ENCODE measurements around the gene NSD1.
A peak's percentile ranks its signal among the peaks of the same experiment; 100 is the strongest.
"Not testable (repeated sequence)": the region's sequence is repeated elsewhere in the genome, so short reads cannot be mapped to it uniquely, and the experiment has no call there.

The NSD1 gene

DNA sequence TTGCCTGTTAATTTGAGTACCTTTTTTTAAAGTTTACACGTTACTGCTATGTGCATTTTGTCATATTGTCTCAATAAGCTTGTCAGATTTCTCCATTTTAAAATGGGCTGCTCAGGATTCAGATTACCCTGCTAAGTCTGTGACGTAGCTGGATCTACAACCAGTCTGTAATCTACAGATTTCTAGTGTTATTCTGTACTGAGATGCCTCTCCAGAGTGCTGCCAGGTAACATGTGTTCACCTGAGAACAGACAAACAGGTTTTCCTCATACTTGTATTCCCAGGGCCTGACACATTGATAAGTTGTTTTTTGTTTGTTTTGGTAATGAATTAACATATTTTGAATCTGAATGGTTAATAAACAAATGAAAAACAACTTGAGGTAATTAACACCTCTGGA is 154.6 kb downstream of the NSD1 start:
- DNase-seq (ENCODE audit: low read depth, low spot score), result no peak

DNA sequence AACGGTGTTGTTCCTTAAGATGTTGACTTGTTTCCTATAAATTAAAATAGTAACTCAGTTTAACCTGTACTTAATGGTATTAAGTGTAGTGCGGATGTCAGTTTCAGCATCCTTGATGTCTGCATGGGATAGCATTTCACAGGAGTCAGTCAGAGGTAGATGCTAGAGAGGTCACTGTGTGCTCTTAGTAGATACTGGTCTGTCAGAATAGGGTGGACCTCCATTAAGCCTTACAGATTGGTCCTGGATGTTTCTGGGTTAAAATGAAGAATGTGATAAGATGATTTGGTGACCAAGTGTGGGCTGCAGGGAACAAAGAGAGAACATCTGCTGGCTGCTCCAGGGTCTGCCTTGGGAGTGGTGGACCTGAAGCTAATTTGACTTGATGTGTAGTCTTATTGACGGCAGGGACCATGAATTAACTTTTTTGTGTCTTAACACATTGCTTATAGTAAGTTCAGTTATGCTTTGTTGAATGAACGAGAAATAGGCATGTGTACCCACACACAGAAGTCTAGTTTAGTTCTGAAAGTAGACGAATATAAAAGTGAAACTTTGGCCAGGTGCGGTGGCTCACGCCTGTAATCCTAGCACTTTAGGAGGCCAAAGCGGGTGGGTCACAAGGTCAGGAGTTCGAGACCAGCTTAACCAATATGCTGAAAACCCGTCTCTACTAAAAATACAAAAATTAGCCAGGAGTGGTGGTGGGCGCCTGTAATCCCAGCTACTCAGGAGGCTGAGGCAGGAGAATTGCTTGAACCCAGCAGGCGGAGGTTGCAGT is 157.4 kb downstream of the NSD1 start:
- no peak for DNase-seq (ENCODE audit: low read depth, low spot score)

DNA sequence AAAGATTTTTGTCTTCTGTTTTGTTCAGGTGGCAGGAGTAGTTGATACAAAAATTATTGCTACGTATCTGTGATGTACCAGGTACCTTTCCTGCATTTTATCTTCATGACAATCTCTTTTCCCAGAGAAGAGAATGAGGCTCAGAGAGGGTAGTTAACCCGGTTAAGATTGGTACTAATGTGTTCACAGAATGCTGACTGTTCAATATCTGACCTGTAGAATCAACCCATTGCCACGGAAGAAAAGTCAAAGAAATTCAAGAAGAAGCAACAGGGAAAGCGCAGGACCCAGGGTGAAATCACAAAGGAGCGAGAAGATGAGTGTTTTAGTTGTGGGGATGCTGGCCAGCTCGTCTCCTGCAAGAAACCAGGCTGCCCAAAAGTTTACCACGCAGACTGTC is 158.2 kb downstream of the NSD1 start:
- no peak for DNase-seq (ENCODE audit: low read depth, low spot score)

DNA sequence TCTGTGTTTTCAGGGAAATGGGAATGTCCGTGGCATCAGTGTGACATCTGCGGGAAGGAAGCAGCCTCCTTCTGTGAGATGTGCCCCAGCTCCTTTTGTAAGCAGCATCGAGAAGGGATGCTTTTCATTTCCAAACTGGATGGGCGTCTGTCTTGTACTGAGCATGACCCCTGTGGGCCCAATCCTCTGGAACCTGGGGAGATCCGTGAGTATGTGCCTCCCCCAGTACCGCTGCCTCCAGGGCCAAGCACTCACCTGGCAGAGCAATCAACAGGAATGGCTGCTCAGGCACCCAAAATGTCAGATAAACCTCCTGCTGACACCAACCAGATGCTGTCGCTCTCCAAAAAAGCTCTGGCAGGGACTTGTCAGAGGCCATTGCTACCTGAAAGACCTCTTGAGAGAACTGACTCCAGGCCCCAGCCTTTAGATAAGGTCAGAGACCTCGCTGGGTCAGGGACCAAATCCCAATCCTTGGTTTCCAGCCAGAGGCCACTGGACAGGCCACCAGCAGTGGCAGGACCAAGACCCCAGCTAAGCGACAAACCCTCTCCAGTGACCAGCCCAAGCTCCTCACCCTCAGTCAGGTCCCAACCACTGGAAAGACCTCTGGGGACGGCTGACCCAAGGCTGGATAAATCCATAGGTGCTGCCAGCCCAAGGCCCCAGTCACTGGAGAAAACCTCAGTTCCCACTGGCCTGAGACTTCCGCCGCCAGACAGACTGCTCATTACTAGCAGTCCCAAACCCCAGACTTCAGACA is 160.4 kb downstream of the NSD1 start:
- DNase-seq (ENCODE audit: low read depth, low spot score), result no peak

DNA sequence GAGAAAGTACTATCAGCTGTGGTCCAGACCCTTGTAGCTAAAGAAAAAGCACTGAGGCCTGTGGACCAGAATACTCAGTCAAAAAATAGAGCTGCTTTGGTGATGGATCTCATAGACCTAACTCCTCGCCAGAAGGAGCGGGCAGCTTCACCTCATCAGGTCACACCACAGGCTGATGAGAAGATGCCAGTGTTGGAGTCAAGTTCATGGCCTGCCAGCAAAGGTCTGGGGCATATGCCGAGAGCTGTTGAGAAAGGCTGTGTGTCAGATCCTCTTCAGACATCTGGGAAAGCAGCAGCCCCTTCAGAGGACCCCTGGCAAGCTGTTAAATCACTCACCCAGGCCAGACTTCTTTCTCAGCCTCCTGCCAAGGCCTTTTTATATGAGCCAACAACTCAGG is 161.1 kb downstream of the NSD1 start:
- no peak for DNase-seq (ENCODE audit: low read depth, low spot score)

DNA sequence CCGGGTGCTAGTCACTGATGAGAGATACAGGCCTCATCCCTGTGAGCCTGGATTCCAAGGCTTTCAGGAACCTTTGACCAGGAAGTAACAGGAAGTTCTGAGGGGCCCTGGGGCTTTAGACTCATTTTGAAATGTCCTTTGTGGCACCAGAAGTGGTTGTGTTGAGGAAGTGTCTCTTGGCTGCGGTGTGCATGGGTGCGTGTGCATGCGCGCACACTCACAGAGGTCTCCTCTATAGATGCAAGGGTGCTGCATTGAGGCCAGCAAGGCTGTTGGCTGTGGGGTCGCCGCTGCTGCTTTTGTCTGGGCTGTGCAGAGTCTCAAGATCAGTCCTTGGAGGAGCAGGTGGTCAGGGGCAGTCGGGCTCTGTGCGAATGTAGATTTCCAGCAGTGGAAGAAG is 162.4 kb downstream of the NSD1 start:
- DNase-seq (ENCODE audit: low read depth, low spot score), result no peak

DNA sequence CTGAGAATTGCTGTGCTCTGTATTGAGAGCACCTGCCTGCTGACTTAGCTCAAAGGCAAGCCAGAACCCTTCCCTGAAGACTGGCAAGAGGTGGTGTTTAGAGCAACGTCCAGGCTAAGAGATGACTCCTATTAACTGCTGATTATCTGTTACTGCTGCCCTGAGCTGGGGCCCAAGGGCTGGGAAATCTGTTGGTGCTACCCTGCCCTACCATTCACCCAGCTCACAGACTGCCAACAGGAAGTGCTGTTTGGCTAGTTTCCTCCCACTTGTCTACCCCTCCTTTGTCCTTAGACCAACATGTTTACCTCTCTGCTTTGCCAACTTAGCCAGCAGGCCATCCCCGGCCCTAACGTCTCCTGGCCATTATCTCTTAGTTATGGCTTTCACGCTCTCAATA is 163.0 kb downstream of the NSD1 start:
- no peak for DNase-seq (ENCODE audit: low read depth, low spot score)

DNA sequence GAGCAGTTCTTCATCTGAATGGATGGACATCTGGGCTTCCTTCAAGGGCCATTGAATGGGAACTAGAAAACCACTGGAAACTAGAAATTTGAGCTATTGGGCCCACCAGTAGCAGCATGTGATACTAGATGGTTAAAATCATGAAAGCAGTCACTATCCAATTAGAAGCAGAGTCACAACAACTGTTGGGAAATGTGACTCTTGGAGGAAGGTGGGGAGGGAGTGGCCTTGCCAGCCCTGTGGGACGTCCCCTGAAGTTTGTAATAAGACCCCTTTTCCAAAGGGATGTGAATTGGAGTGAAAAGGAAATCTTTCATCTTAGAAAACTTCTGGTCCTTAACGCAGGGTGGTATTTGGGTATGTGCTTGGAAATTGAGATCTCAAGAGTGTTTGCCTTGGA is 164.3 kb downstream of the NSD1 start:
- no peak for DNase-seq (ENCODE audit: low read depth, low spot score)

DNA sequence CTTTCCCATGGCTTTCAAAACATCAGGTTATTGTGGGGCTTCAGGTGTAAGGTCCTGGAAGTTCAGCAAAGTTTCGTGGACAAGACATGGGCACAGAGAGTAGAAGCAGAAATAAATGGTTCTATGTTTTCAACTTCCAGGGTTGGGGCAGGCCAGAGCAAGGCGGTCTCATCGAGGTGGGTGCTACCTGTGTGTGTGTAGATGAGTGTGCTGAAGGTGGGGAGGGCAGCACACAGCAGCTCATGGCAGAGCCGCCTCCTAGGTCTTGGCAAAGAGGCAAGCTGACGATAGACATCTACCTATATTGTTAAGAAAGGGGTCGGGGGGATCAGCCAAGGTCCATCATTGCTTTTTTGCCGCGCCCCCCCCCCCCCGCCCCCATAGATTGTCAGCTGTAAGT is 166.1 kb downstream of the NSD1 start:
- DNase-seq (ENCODE audit: low read depth, low spot score), result no peak

DNA sequence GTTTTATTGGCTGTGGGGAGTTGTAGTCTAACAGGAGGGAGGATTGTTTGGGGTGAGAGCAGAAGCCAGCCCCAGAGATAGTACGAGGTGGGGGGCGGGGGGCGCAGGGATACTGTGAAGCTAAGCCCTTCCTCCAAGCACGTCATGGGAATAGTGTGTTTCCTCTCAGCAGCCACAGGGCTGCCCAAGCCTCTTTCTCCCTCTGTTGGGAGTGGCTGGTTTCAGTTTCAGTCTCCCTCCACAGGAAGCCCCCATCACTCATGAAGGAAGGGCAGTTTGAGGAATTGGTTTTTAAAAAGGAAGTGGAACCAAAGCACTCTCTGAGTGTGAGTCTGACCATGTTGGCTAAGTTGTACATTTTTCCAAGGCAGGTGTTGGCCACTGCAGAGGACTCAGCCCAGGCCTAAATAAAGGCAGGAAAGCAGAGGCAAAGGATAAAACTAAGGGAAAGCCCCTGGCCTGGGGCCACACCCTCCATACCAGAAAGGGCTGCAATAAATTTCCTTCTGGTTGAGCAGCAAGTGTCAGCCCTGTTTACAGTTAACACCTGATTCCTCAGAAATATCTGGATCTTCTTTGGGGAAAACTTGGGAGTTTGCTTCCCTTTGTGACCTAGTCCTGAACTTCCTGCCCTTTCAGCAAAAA is 166.8 kb downstream of the NSD1 start:
- peak; percentile 58 for DNase-seq (ENCODE audit: low read depth, low spot score)

DNA sequence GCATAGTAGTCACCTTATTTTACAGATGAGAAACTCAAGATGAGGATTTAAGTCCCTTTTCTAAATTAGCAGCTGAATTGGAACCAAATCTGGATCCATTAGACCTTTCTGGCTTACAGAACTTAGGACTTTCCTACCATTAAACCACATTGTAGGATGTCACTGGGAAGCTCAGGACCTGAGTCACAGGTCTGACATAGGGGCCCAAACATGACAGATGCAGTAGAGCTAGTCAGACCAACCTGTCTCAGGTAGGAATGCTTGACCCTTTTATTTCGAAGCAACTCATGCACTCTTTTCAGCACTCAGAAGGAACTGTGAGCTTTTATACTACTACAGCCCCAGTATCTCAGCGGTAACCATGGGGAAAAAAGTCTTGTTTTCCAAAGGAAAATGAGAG is 167.4 kb downstream of the NSD1 start:
- no peak for DNase-seq (ENCODE audit: low read depth, low spot score)

DNA sequence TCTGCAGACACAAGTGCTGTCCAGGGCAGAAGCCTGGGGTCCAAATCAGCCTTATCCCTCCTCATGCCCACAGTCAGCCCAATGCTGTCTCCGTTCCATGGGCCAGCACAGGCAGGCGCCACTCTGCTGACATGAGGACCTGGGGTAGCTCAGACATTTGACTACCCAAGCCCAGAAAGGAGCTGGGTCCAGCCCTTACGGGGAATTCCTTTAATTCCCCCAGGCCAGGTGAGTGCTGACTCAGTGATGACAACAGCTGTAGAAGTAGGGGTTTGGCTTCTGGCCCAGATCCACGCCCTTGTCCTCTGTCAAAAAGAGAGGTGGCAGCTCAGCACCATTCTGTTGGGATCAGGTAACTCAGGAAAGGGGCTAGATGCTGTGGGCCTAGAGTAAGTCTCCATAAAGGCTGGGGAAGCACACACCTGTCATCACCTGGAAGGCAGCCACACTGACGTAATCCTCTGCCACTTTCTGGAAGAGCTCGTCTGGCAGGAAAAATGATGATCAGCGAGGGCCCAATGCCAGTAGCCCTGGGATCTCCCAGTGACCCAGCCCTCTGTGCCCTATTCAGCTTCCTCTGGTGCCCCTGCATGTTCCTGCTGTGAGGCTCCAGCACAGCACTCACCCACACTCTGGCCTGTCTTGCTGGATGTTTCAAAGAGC is 168.1 kb downstream of the NSD1 start:
- no peak for DNase-seq (ENCODE audit: low read depth, low spot score)

DNA sequence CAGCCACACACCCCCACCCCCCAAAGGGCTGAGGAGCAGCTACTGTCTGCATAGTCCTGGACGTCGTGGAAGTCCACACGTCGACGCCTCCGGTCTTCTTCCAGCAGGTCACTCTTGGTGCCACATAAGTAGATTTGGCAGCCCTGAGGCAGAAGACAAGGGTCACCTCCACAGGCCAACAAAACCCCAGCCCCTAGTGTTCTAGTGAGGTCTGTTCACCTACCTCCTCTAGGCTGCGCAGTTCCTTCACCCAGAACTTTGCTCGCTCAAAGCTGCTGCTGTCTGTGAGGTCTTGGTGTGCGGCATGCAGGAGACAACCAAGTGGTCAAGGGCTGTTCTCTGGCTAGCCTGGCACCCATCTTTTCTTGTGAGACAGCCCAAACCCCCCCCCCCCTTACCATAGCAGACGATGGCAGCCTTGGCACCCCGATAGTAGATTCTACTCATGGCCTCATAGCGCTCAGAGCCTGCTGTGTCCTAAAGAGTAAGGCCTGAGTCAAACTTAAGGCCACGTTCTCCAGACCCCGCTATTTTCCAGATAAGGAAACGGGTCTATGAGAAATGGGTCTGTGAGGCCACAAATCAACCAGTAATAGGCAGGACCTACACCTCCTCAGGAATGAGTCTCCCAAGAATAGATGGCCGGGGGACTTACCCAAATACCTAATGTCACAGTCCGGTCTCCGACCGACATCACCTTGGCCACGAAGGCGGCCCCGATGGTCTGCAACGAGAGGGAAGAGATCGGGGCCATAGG is 169.0 kb downstream of the NSD1 start:
- DNase-seq (ENCODE audit: low read depth, low spot score), result no peak

DNA sequence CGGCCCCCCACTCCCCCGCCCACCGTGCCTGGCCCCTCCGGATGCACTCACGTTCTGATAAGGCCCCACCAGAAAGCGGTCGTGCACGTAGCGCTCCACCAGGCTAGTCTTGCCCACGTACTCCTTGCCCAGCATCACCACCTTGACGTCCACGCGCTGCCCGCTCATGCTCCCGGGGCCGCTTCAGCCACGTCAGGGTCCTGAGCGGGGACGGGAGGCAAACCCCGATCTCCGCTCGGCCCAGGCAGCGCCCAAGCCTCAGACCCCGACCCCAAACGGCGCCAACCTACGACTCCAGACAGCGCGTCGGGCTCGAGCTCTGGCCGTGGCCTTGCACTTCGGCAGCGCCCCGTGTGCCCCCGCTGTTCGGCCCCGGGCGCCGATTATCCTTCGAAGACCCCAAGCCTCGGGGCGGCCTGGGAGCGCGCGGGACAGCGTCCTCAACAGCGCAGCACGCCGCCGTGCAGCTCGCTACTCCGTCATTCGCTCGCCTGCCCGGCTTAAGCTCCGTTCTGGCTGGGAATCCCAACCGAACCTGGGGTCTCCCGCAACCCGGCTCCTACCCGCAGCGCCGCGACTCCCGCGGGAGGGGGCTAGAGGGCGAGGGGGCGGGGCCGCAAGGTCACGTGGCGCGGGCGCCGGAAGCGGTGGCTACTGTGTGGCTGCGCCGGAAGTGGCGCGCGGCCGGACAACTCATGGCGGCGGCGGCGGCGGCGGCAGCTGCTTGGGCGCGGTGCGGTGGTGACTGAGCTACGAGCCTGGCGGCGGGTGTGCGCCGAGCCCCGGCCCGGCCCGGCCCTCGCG is 169.8 kb downstream of the NSD1 start, which contains the start of the genes PRELID1 and RAB24:
Gene PRELID1, plus strand, starts transcription at position 679 of the 804 bp plus-strand sequence. CDS start 187 bp downstream, outside the sequence.
Gene RAB24, minus strand, starts transcription at position 599 of the 804 bp plus-strand sequence. Its CDS starts 431 bp downstream, at position 168.
- no peak for DNase-seq (ENCODE audit: low read depth, low spot score)

DNA sequence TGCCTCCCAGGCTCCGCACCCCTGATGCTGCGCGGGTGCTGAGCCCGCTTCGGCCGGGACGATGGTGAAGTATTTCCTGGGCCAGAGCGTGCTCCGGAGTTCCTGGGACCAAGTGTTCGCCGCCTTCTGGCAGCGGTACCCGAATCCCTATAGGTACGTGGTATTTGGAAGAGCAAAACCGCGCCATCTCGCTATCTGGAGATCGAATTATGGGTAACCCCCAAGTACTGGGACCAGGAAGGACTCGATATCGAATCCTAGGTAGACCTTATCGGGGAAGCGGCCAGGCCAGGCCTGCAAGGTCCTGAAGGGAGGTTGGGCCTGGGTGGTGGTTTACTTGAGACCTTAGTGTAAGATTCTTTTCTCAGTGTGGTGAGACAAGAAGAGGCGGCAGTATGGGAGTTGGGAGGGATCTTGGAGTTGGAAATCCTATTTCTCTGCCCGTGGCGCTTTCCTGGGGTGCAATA is 170.4 kb downstream of the NSD1 start:
- no peak for DNase-seq (ENCODE audit: low read depth, low spot score)

DNA sequence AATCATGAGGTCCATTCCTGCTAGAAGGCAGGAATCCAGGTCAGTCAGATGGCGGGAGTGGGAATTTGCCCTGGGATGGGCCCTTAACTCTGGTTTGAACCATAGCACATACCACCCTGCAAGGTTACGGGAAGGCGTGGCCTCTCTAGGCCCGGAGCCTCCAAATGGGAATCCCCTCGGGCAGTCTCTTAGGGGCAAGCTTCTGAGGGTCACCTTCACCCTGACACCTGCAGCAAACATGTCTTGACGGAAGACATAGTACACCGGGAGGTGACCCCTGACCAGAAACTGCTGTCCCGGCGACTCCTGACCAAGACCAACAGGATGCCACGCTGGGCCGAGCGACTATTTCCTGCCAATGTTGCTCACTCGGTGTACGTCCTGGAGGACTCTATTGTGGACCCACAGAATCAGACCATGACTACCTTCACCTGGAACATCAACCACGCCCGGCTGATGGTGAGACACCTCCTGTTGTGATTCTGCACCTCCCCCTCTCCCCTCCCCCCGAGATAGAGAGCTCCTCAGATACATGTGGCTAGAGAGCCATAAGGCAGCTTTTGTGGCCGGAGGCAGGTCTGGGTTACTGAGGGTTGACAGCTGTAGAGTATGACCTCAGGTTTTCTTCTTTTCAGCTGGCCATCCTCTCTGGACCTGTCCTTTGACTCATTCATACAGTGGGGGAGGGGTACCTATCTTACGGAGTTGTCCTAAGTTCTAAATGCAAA is 171.0 kb downstream of the NSD1 start:
- DNase-seq (ENCODE audit: low read depth, low spot score), result no peak

DNA sequence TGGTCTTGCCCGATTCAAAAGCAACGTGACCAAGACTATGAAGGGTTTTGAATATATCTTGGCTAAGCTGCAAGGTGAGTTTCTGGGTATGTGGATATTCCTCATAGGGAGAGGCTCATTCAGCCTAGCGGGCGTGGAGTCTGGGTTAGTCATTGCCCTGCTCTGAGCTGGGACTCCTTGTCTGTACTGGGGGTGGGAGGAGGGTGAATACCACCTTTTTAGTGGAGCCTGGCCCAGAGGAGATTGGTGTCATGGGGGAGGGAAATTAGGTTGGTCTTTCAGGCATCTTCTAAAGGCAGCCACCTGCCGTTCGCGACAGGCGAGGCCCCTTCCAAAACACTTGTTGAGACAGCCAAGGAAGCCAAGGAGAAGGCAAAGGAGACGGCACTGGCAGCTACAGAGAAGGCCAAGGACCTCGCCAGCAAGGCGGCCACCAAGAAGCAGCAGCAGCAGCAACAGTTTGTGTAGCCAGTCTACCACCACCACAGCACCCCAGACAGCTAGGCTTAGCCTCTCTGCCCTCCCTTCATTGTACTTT is 172.6 kb downstream of the NSD1 start:
- DNase-seq (ENCODE audit: low read depth, low spot score), result not testable (repeated sequence)

DNA sequence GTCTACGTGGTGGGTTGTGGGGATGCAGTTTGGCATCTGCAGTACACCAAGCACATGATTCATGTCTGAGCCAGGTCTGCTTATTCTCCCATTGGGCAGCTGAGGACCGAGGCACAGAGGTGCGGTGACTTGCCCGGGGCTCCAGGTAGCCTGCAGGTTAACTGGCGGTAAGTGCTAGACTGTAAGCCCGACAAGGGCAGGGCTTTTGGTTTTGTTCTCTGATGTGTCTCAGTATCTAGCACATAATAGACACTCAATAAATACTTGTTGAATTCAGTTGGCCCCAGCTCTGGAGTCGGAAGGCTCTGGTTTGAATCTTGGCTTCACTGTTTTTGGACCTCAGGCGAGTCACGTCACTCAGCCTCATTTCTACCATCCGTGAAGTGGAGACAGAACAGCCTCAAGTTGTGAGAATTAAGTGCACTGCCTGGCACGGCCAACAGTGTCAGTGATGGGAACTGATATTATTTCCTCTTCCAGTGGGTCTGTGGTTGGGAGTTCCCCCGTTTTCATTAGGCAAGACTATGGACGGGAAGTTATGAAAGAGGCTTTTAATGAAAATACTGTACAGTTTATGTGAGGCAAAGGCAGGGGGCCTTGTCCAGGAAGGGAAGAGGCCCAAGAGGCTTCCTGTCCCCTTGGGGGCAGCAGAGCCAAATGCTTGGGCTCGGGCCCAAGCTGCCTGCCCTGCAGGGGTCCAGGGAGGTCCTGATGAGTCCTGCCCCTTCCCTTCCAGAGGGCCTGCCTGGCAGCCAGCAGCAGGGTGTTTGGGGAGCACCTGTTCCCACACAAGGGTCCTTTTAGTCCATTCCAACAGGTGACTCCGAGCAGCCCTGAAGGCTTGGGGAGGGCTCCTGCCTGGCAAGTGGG is 173.3 kb downstream of the NSD1 start:
- DNase-seq (ENCODE audit: low read depth, low spot score), result no peak
